Nephron progenitor cell (in vitro differentiated cells): ENCODE results near the gene PSMD5.

Experiments used
- DNase-seq: peaks from one replicate; pipeline ENCODE4 v3.0.0; 2021
- H3K27ac Mint-ChIP-seq: 2 replicates; pipeline ENCODE4 v1.8.0; 2021; ENCODE audit warnings: mild to moderate bottlenecking, moderate library complexity, mixed read lengths
- H3K27me3 Mint-ChIP-seq: 2 replicates; pipeline ENCODE4 v1.8.0; 2021; ENCODE audit warnings: mild to moderate bottlenecking, low read depth, mixed read lengths; ENCODE audit not compliant: poor library complexity
- H3K36me3 Mint-ChIP-seq: 2 replicates; pipeline ENCODE4 v1.8.0; 2021; ENCODE audit warnings: low read depth, mixed read lengths
- H3K4me1 Mint-ChIP-seq: 2 replicates; pipeline ENCODE4 v1.8.0; 2021; ENCODE audit warnings: mixed read lengths
- H3K4me3 Mint-ChIP-seq: 2 replicates; pipeline ENCODE4 v1.8.0; 2021; ENCODE audit warnings: mild to moderate bottlenecking, moderate library complexity, mixed read lengths
- H3K9me3 Mint-ChIP-seq: 2 replicates; pipeline ENCODE4 v1.8.0; 2021; ENCODE audit warnings: mild to moderate bottlenecking, moderate library complexity, mixed read lengths
- CTCF ChIP-seq: fragments of 200-600 bp; sonication (generic); IDR thresholded peaks from 2 replicates; pipeline ENCODE4 v1.5.0; 2021; ENCODE audit warnings: antibody characterized with exemption

Gene PSMD5

GRCh38 chr9:120842685-120843485 lies at the start of gene PSMD5:
TSS of gene PSMD5 (minus strand) at chr9:120842922. CDS start at chr9:120842909, 13 bp downstream.
- Mint-ChIP-seq H3K9me3 (peaks cover 50% of the 10 kb centered on the region), H3K4me1 (peaks cover 41% of the 10 kb centered on the region), H3K36me3 (peaks cover 62% of the 10 kb centered on the region), H3K27me3 (peaks cover 8% of the 10 kb centered on the region), H3K4me3 (peak within 1 kb of the TSS; percentile 99), H3K27ac (peak within 1 kb of the TSS; percentile 98)
- no peak for TF ChIP-seq CTCF
- DNase-seq: peak; percentile 85

- DNase-seq: no peak
- Mint-ChIP-seq H3K27me3 (peaks cover 6% of the 10 kb centered on the region), H3K4me1 (peaks cover 18% of the 10 kb centered on the region), H3K4me3 (no peak overlapping the region), H3K36me3 (no peaks in the 10 kb centered on the region), H3K9me3 (no peaks in the 10 kb centered on the region), H3K27ac (no peak overlapping the region)
- TF ChIP-seq CTCF: no peak
Measured at GRCh38 chr9:120891884-120892747, 49.4 kb upstream of the PSMD5 start.

DNA sequence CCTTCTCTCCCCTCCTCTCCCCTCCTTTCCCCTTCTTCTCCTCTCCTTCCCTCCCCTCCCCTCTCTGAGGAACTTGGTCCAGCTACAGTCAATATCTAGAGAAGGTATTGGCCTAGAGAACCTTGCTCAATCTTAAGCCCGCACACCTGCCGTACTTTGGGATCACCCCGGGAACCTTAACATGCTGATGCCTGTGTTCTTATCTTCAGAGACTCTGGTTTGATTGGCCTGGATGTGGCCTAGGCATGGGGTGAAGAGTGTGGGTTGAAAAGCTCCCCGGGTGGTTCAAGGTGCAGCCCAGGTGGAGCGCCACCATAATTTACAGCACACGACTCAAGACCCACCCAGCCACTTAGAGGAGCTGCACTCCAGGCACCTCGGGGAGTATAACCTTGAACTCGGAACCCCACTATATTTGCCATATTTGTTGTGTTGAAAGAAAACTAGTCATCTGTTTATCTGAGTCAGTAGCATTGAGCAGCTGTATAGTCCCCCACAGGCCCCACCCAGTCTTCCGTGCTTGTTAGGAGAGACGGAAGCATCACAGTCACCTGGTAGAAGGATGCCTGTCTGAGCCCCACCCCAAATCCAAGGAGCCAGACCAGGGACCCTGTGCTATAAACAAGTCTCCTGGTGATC lies 48.6 kb upstream of the PSMD5 start:
- Mint-ChIP-seq H3K4me1 (peaks cover 14% of the 10 kb centered on the region), H3K4me3 (no peak overlapping the region), H3K36me3 (no peaks in the 10 kb centered on the region), H3K9me3 (no peaks in the 10 kb centered on the region), H3K27me3 (peaks cover 7% of the 10 kb centered on the region), H3K27ac (no peak overlapping the region)
- DNase-seq: no peak
- no peak for TF ChIP-seq CTCF

GRCh38 chr9:120890320-120891244 lies 47.9 kb upstream of the PSMD5 start:
- Mint-ChIP-seq H3K4me3 (no peak overlapping the region), H3K9me3 (no peaks in the 10 kb centered on the region), H3K27ac (no peak overlapping the region), H3K4me1 (peaks cover 22% of the 10 kb centered on the region), H3K27me3 (peaks cover 9% of the 10 kb centered on the region), H3K36me3 (no peaks in the 10 kb centered on the region)
- TF ChIP-seq CTCF: no peak
- DNase-seq: no peak

- H3K27ac Mint-ChIP-seq: no peak overlapping the region
- H3K27me3 Mint-ChIP-seq: peaks cover 4% of the 10 kb centered on the region
- TF ChIP-seq CTCF: no peak
- DNase-seq: no peak
- no peak overlapping the region for H3K4me3 Mint-ChIP-seq
- H3K9me3 Mint-ChIP-seq: no peaks in the 10 kb centered on the region
- no peaks in the 10 kb centered on the region for H3K36me3 Mint-ChIP-seq
- H3K4me1 Mint-ChIP-seq: peaks cover 26% of the 10 kb centered on the region
Measured at GRCh38 chr9:120889606-120890271, 47.0 kb upstream of the PSMD5 start.
